Stomach (tissue), 9 donors: Measurements from ENCODE around the gene JMJD4. TPM values are rescaled to one million over a fixed set of nuclear protein-coding genes. Genes with fewer than 3 reads are reported as not detected.

Experiments
- DNase-seq, 2 donors: peaks; one replicate each; pipeline versions ENCODE4 v3.0.0 to v3.0.0-alpha.2; 2013 to 2019
- H3K27ac ChIP-seq, 5 donors: fragments of 200-600 bp in 4 of 5; sonication (generic) in 4 of 5; one replicate each; pipeline ENCODE4 v1.5.1; 2013 to 2019; ENCODE audit warnings: mild to moderate bottlenecking in 1 of 5, moderate library complexity in 1 of 5
- H3K27me3 ChIP-seq, 3 donors: fragments of 200-600 bp; sonication (generic); one replicate each; pipeline ENCODE4 v1.5.1; 2017 to 2019; ENCODE audit warnings: mixed run types in 1 of 3
- H3K36me3 ChIP-seq, 4 donors: fragments of 200-600 bp; sonication (generic); 1 replicate in 3 of 4; 2 replicates in 1 of 4; pipeline ENCODE4 v1.5.1; 2016 to 2019
- H3K4me1 ChIP-seq, 4 donors: fragments of 200-600 bp; sonication (generic); one replicate each; pipeline ENCODE4 v1.5.1; 2016 to 2019
- H3K4me3 ChIP-seq, 4 donors: fragments of 200-600 bp; sonication (generic) in 3 of 4; one replicate each; pipeline ENCODE4 v1.5.1; 2016 to 2019; ENCODE audit warnings: mild to moderate bottlenecking in 1 of 4
- H3K9me3 ChIP-seq, 4 donors: fragments of 200-600 bp; sonication (generic); one replicate each; pipeline ENCODE4 v1.5.1; 2016 to 2019
- EP300 ChIP-seq: sonication (generic); formaldehyde crosslinking; IDR thresholded peaks from one replicate; pipeline ENCODE4 v1.6.1; 2017; ENCODE audit warnings: antibody characterized with exemption
- POLR2A ChIP-seq, 4 donors: fragments of 450-650 bp; IDR thresholded peaks; one replicate each; pipeline ENCODE4 v1.6.1; 2016; ENCODE audit warnings: antibody characterized with exemption in 4 of 4, control low read depth in 2 of 4, mild to moderate bottlenecking in 1 of 4, moderate library complexity in 1 of 4
- POLR2AphosphoS5 ChIP-seq, 3 donors: sonication (generic); formaldehyde crosslinking; IDR thresholded peaks; one replicate each; pipeline ENCODE4 v1.6.1; 2016; ENCODE audit warnings: antibody characterized with exemption in 3 of 3
- WGBS, 5 donors: extraction: QIAGEN DNeasy Blood & Tissue Kit in 3 of 5; methylation state at CpG; one replicate each; pipeline versions ENCODE4 v1.1.5 to v1.1.7; 2013 to 2018; 5-methylcytosine and 5-hydroxymethylcytosine counted together
- intact Hi-C: fragments of 100-400 bp; cut with DNase I; formaldehyde crosslinking; loops from one replicate; pipeline ENCODE4 v1.15.1; 2023; ENCODE audit warnings: low total_unique reads
- polyA plus RNA-seq, 3 donors: library from polyadenylated mRNA; stranded (reverse); fragments of 200-250 nt; gene quantifications; one replicate each; pipeline ENCODE4 v1.2.3, GENCODE V29; 2013
- total RNA-seq, 5 donors: library from RNA; depleted of rRNA; stranded (reverse); fragments of >200 nt; gene quantifications; one replicate each; pipeline versions ENCODE4 v1.1.0 to v1.2.3, GENCODE V29; 2014 to 2016
- TF ChIP-seq, protein P1 (sequence below), 7 experiments: fragments of 450-650 bp in 4 of 7; fragments of 200-600 bp in 3 of 7; sonication (generic) in 3 of 7; IDR thresholded peaks; one replicate each; pipeline ENCODE4 v1.5.1; 2016 to 2019; ENCODE audit warnings: antibody characterized with exemption in 7 of 7, control low read depth in 2 of 7, mild to moderate bottlenecking in 1 of 7
- donor health status: healthy with polysubstance abuse.
- donor health status: Bipolar disorder and iron deficiency.
- donor health status: healthy.

Gene JMJD4
- total and polyA plus RNA-seq, 8 donors = 2.3 to 26.8 (median 11.3) TPM

DNA sequence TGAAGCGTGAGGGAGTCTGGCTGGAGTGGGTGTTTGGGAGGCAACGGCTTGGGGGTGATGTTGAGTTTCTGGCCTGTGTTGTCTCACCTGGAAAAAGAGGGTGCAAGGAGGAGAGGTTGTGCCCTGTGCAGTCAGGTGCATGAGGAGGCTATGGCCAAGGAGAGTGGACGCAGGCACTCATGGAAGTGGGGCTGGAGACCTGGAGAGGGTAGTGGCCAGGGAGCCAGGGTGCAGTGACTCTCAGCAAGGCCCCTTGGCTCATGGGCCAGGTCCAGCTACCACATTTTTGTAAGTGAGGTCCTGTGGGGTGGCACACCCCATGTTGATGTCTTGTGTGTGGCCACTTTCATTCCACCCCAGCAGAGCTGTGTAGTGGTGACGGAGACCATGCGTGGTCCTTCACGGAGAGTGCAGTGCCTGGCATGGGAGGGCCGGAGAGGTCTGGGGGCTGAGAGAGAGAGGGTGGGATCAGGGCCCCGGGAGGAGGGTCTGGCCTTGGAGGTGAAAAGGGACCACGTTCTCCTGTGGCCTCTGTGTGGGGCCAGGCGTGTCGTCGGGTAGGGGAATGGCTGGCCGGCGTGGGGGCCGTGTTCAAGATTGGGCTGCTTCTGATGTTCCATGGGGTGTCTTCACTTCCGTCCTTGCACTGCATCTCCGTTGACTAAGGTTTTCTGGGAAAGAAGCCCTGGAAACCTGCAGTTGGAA is 6.2 kb upstream of the JMJD4 start:
- DNase-seq = no peak
- 85 to 93% (median 92%) methylated on average over 17 of the region's 17 CpGs for WGBS, 5 donors
- no peak overlapping the region for H3K4me3 ChIP-seq
- no peaks in the 10 kb centered on the region for H3K9me3 ChIP-seq
- H3K4me1 ChIP-seq = peaks cover 7 to 38% (median 10%) of the 10 kb centered on the region in 4 donors
- no peak overlapping the region for H3K27ac ChIP-seq
- intact Hi-C loops = no loop called here
- TF ChIP-seq POLR2A (IDR thresholded peaks at IDR 0.05) (no peak), EP300 (no peak), POLR2AphosphoS5 (IDR thresholded peaks at IDR 0.05) (no peak)
- TF ChIP-seq, protein P1, sequence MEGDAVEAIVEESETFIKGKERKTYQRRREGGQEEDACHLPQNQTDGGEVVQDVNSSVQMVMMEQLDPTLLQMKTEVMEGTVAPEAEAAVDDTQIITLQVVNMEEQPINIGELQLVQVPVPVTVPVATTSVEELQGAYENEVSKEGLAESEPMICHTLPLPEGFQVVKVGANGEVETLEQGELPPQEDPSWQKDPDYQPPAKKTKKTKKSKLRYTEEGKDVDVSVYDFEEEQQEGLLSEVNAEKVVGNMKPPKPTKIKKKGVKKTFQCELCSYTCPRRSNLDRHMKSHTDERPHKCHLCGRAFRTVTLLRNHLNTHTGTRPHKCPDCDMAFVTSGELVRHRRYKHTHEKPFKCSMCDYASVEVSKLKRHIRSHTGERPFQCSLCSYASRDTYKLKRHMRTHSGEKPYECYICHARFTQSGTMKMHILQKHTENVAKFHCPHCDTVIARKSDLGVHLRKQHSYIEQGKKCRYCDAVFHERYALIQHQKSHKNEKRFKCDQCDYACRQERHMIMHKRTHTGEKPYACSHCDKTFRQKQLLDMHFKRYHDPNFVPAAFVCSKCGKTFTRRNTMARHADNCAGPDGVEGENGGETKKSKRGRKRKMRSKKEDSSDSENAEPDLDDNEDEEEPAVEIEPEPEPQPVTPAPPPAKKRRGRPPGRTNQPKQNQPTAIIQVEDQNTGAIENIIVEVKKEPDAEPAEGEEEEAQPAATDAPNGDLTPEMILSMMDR (IDR thresholded peaks at IDR 0.05) = no peak
- H3K27me3 ChIP-seq = no peaks in the 10 kb centered on the region
- H3K36me3 ChIP-seq = peaks cover 0 to 18% (median 14%) of the 10 kb centered on the region in 4 donors

DNA sequence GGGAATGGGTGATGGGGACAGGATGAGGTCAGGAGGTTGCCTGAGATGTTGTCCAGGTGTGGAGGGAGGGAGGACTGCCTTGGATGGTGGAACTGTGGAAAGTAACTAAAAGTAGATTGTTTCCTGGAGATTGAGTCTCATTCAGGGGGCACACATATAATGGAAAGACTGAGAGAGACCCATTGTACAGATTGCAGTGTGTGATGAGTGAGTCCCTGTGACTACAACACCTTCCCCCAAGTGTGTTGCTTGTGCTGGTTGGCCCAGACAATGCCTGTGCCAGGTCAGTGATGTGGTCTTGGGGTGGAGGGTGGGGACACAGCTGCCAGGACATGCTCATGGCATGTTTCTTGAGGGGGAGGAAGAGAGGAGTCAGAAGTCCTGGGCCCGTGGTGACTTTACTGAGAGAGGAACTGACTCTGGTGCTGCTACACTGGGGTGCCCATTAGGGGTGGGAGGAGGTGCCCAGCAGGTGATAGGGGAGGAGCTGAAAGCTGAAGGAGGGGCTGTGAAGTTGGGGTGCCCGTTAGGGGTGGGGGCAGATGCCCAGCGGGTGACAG is 5.4 kb upstream of the JMJD4 start:
- no peak overlapping the region for H3K27ac ChIP-seq
- H3K4me3 ChIP-seq = no peak overlapping the region
- no peaks in the 10 kb centered on the region for H3K9me3 ChIP-seq
- peaks cover 0 to 18% (median 14%) of the 10 kb centered on the region in 4 donors for H3K36me3 ChIP-seq
- DNase-seq = peak in 1 of 2 donors; percentile 2
- TF ChIP-seq POLR2AphosphoS5 (IDR thresholded peaks at IDR 0.05) (no peak), EP300 (no peak), POLR2A (IDR thresholded peaks at IDR 0.05) (no peak)
- TF ChIP-seq, protein P1 (IDR thresholded peaks at IDR 0.05) = no peak
- H3K4me1 ChIP-seq = peaks cover 11 to 44% (median 18%) of the 10 kb centered on the region in 4 donors
- 75 to 90% (median 76%) methylated on average over 3 of the region's 3 CpGs for WGBS, 5 donors
- H3K27me3 ChIP-seq = no peaks in the 10 kb centered on the region
- intact Hi-C loops = no loop called here

DNA sequence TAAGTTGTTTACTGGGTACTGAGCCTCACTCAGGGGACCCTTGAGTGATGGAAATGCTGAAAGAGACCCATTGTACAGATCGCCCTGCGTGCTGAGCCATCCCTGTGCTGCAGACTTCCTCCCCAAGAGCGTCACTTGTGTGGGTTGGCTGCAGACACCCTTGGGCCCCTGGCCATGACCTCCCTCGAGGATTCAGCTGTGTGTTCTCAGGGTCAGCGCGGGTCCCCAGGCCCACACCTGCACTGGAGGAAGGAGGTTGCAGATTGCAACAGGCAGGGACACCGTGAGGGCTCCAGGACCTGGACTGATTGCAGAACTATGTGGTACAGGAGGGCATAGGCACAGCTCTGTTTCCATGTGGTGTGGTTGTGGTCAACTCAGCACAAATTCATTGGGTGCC is 4.5 kb upstream of the JMJD4 start:
- Histone ChIP-seq H3K27ac (no peak overlapping the region), H3K27me3 (no peaks in the 10 kb centered on the region), H3K4me1 (peaks cover 11 to 44% (median 22%) of the 10 kb centered on the region in 4 donors), H3K4me3 (no peak overlapping the region), H3K36me3 (peaks cover 0 to 18% (median 14%) of the 10 kb centered on the region in 4 donors), H3K9me3 (no peaks in the 10 kb centered on the region)
- TF ChIP-seq POLR2A (IDR thresholded peaks at IDR 0.05) = no peak
- intact Hi-C loops = loop anchor here (10.0 kb wide), 1 partner anchor 195 kb away; no protein-coding TSS in a partner anchor
- WGBS, 5 donors = 83 to 95% (median 89%) methylated on average over 4 to 7 of the region's 7 CpGs
- no peak for DNase-seq

DNA sequence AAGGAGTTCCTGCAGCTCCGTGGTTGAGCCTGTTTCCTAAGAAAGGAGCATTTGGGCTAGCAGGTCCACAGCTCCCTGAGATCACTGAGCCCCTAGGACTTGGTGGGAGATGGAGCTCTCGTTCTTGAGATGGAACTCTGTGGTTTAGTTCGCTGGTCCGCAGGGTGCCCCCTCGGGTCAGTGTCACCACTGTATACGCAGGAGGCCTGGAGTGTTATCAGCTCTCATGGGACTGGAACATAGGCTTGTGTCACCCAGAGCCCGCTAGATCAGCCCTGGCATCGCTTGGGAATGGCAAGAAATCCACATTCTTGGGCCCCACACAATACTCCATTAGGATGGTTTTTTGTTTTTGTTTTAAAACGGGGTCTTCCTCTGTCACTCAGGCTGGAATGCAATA is 3.7 kb upstream of the JMJD4 start:
- no peak overlapping the region for H3K27ac ChIP-seq
- no peaks in the 10 kb centered on the region for H3K9me3 ChIP-seq
- DNase-seq = no peak
- no peak overlapping the region for H3K4me3 ChIP-seq
- intact Hi-C loops = loop anchor here (10.0 kb wide), 1 partner anchor 194 kb away; no protein-coding TSS in a partner anchor
- TF ChIP-seq, protein P1 (IDR thresholded peaks at IDR 0.05) = no peak
- no peak for TF ChIP-seq EP300
- TF ChIP-seq POLR2A (IDR thresholded peaks at IDR 0.05) = no peak
- TF ChIP-seq POLR2AphosphoS5 (IDR thresholded peaks at IDR 0.05) = no peak
- 87 to 92% (median 89%) methylated on average over 9 of the region's 9 CpGs for WGBS, 5 donors
- H3K36me3 ChIP-seq = peaks cover 0 to 18% (median 14%) of the 10 kb centered on the region in 4 donors
- H3K27me3 ChIP-seq = no peaks in the 10 kb centered on the region
- H3K4me1 ChIP-seq = peaks cover 19 to 49% (median 30%) of the 10 kb centered on the region in 4 donors
